ENCODE results near the gene KCMF1. TPM values are rescaled to one million over a fixed set of nuclear protein-coding genes. Genes with fewer than 3 reads are reported as not detected.

KCMF1 gene
- total and polyA plus RNA-seq, 2 of the 13 experiments (the other 11 are each of a cell fraction or from before 2014, with no cell fraction given): 62.1 to 116 TPM

DNA sequence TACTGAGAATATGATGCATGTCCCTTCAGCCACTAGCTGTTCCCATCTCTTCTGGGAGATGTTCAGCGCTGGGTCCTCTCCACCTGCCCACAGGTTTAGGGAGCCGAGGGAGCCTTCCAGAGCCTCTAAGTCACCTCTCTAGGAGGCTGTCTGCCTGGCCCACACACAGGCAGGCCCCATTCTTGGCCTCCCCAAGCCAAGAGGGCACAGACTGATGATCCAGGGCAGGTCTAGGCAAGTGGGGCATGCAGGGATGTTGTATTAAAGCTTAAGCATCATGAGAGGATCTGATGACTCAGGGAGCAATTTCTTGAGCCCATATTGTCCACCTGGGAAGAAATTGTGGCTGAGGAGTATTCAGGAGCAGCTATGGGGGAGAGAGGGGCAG, 45.6 kb upstream of the KCMF1 start (continued):
- no peak for TF ChIP-seq MTF1 (CRISPR knock-in tag; IDR thresholded peaks at IDR 0.05)
- TF ChIP-seq ZNF33A (CRISPR knock-in tag; IDR thresholded peaks at IDR 0.05; ENCODE audit: borderline replicate concordance): 0 out of 2 replicates have a peak, but pooled peaks have one; percentile 11
- TF ChIP-seq ZMAT5 (CRISPR knock-in tag; IDR thresholded peaks at IDR 0.05; ENCODE audit: borderline replicate concordance, low read depth): no peak
- TF ChIP-seq ZNF670 (CRISPR knock-in tag; IDR thresholded peaks at IDR 0.05; ENCODE audit: borderline replicate concordance): peak; percentile 56; the same call in 1 of the 2 replicates
- TF ChIP-seq CSRNP1 (CRISPR knock-in tag; IDR thresholded peaks at IDR 0.05): peak; percentile 6; the same call in 1 of the 2 replicates
- TF ChIP-seq, protein P1, sequence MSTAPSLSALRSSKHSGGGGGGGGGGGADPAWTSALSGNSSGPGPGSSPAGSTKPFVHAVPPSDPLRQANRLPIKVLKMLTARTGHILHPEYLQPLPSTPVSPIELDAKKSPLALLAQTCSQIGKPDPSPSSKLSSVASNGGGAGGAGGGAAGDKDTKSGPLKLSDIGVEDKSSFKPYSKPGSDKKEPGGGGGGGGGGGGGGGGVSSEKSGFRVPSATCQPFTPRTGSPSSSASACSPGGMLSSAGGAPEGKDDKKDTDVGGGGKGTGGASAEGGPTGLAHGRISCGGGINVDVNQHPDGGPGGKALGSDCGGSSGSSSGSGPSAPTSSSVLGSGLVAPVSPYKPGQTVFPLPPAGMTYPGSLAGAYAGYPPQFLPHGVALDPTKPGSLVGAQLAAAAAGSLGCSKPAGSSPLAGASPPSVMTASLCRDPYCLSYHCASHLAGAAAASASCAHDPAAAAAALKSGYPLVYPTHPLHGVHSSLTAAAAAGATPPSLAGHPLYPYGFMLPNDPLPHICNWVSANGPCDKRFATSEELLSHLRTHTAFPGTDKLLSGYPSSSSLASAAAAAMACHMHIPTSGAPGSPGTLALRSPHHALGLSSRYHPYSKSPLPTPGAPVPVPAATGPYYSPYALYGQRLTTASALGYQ (CRISPR knock-in tag; IDR thresholded peaks at IDR 0.05): no peak
- TF ChIP-seq ZFP36L2 (CRISPR knock-in tag; IDR thresholded peaks at IDR 0.05): no peak
- TF ChIP-seq ZSCAN30 (CRISPR knock-in tag; IDR thresholded peaks at IDR 0.05): 0 out of 2 replicates have a peak, but pooled peaks have one; percentile 14
- TF ChIP-seq ZNF737 (CRISPR knock-in tag; IDR thresholded peaks at IDR 0.05; ENCODE audit: borderline replicate concordance): 0 out of 2 replicates have a peak, but pooled peaks have one; percentile 86
